MM.1S (cell line): ENCODE data around the gene ECSCR.

Experiments
- DNase-seq: peaks from one replicate; pipeline ENCODE4 v3.0.0-alpha.2; 2015
- H2AFZ ChIP-seq: fragments of 300-600 bp; sonication (generic); 2 replicates; pipeline ENCODE4 v1.6.0; 2016; ENCODE audit warnings: antibody characterized with exemption, low read length
- H3F3A ChIP-seq: fragments of 300-600 bp; sonication (generic); 2 replicates; pipeline ENCODE4 v1.6.1; 2016; ENCODE audit warnings: mild to moderate bottlenecking, antibody characterized with exemption, low read length, moderate library complexity, mixed read lengths; ENCODE audit not compliant: insufficient read depth
- H3K27ac ChIP-seq: fragments of 300-600 bp; sonication (generic); 2 replicates; pipeline ENCODE4 v1.5.1; 2016; ENCODE audit warnings: mild to moderate bottlenecking, low read length
- H3K27me3 ChIP-seq: fragments of 300-600 bp; sonication (generic); replicated peaks from 2 replicates; pipeline ENCODE4 v1.6.0; 2016; ENCODE audit warnings: low read length; ENCODE audit not compliant: insufficient read depth
- H3K36me3 ChIP-seq: fragments of 300-600 bp; sonication (generic); replicated peaks from 2 replicates; pipeline ENCODE4 v1.6.1; 2016; ENCODE audit warnings: mild to moderate bottlenecking, low read length, mixed read lengths; ENCODE audit not compliant: insufficient read depth
- H3K4me1 ChIP-seq: fragments of 300-600 bp; sonication (generic); 2 replicates; pipeline ENCODE4 v1.6.1; 2016; ENCODE audit warnings: low read length, mixed read lengths
- H3K4me2 ChIP-seq: fragments of 300-600 bp; sonication (generic); 2 replicates; pipeline ENCODE4 v1.6.0; 2016; ENCODE audit warnings: low read depth, low read length
- H3K4me3 ChIP-seq: fragments of 300-600 bp; sonication (generic); 2 replicates; pipeline ENCODE4 v1.5.1; 2016; ENCODE audit warnings: low read length, mixed read lengths
- H3K79me2 ChIP-seq: fragments of 300-600 bp; sonication (generic); 2 replicates; pipeline ENCODE4 v1.6.1; 2016; ENCODE audit warnings: mixed run types, low read length, mixed read lengths
- H3K9ac ChIP-seq: fragments of 300-600 bp; sonication (generic); 2 replicates; pipeline ENCODE4 v1.6.1; 2016; ENCODE audit warnings: low read length, mixed read lengths
- H3K9me2 ChIP-seq: fragments of 300-600 bp; sonication (generic); replicated peaks from 2 replicates; pipeline ENCODE4 v1.6.1; 2016; ENCODE audit warnings: mild to moderate bottlenecking, low read length, mixed read lengths; ENCODE audit not compliant: insufficient read depth
- H3K9me3 ChIP-seq: fragments of 300-600 bp; sonication (generic); replicated peaks from 2 replicates; pipeline ENCODE4 v1.6.1; 2016; ENCODE audit warnings: mild to moderate bottlenecking, low read length, mixed read lengths; ENCODE audit not compliant: insufficient read depth
- H4K20me1 ChIP-seq: fragments of 300-600 bp; sonication (generic); 2 replicates; pipeline ENCODE4 v1.6.1; 2016; ENCODE audit warnings: mild to moderate bottlenecking, low read length, moderate library complexity, mixed read lengths; ENCODE audit not compliant: insufficient read depth
- EZH2 ChIP-seq: fragments of 300-600 bp; sonication (generic); optimal IDR thresholded peaks from 2 replicates; pipeline ENCODE3; 2017; ENCODE audit warnings: low read depth, mild to moderate bottlenecking, antibody characterized with exemption, low read length, mixed read lengths
- EZH2phosphoT487 ChIP-seq: fragments of 300-600 bp; sonication (generic); IDR thresholded peaks from 2 replicates; pipeline ENCODE4 v1.6.1; 2018; ENCODE audit warnings: antibody characterized with exemption, low read length
- TF ChIP-seq, protein P1 (sequence below): fragments of 300-600 bp; sonication (generic); IDR thresholded peaks from 2 replicates; pipeline ENCODE4 v1.5.1; 2016; ENCODE audit warnings: antibody characterized with exemption, low read length, mixed read lengths

Gene ECSCR

DNA sequence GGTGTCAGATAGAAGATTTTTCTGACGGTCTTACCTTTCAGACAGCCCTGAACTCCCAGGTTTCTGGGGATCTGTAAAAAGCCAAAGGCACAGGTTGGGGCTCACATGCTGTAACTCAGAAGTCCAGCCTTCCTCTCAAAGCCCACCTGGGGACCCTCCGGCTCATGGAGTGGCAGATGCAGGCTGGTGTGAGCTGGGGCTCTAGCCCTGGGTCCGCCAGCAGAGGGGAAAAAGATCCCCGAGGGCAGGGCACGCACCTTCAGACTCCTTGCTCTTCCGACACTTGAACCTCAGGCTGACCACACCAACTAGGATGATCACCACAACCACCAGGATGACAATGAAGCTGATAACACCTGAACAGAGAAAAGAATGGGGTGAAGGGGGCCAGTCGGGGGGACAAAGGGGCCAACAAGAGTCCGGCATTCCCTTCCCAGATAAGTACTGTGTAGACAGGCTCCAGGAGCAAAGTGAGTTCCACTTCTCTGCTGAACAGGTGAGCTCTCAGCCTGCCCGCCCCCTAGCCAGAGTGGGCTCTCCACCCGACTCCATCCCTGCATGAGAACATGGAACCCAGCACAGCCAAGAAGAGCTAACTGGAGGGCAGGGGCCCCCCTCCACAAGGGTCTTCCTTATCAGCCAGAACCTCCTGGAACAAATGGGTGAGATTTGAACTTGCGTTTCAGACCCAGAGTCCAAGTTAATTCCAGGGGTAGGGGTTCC lies 7.8 kb downstream of the ECSCR start:
- no peak overlapping the region for H2AFZ ChIP-seq
- no peaks in the 10 kb centered on the region for H3K9me2 ChIP-seq
- H4K20me1 ChIP-seq = no peaks in the 10 kb centered on the region
- H3K79me2 ChIP-seq = no peaks in the 10 kb centered on the region
- no peak for TF ChIP-seq EZH2phosphoT487
- TF ChIP-seq EZH2 = no peak
- TF ChIP-seq, protein P1, sequence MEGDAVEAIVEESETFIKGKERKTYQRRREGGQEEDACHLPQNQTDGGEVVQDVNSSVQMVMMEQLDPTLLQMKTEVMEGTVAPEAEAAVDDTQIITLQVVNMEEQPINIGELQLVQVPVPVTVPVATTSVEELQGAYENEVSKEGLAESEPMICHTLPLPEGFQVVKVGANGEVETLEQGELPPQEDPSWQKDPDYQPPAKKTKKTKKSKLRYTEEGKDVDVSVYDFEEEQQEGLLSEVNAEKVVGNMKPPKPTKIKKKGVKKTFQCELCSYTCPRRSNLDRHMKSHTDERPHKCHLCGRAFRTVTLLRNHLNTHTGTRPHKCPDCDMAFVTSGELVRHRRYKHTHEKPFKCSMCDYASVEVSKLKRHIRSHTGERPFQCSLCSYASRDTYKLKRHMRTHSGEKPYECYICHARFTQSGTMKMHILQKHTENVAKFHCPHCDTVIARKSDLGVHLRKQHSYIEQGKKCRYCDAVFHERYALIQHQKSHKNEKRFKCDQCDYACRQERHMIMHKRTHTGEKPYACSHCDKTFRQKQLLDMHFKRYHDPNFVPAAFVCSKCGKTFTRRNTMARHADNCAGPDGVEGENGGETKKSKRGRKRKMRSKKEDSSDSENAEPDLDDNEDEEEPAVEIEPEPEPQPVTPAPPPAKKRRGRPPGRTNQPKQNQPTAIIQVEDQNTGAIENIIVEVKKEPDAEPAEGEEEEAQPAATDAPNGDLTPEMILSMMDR = no peak
- H3F3A ChIP-seq = no peaks in the 10 kb centered on the region
- H3K36me3 ChIP-seq = no peaks in the 10 kb centered on the region
- H3K4me3 ChIP-seq = no peak overlapping the region
- H3K4me1 ChIP-seq = no peaks in the 10 kb centered on the region
- no peak for DNase-seq
- no peak overlapping the region for H3K27ac ChIP-seq
- no peak overlapping the region for H3K9ac ChIP-seq
- H3K4me2 ChIP-seq = no peak overlapping the region
- H3K27me3 ChIP-seq = no peaks in the 10 kb centered on the region
- H3K9me3 ChIP-seq = no peaks in the 10 kb centered on the region

DNA sequence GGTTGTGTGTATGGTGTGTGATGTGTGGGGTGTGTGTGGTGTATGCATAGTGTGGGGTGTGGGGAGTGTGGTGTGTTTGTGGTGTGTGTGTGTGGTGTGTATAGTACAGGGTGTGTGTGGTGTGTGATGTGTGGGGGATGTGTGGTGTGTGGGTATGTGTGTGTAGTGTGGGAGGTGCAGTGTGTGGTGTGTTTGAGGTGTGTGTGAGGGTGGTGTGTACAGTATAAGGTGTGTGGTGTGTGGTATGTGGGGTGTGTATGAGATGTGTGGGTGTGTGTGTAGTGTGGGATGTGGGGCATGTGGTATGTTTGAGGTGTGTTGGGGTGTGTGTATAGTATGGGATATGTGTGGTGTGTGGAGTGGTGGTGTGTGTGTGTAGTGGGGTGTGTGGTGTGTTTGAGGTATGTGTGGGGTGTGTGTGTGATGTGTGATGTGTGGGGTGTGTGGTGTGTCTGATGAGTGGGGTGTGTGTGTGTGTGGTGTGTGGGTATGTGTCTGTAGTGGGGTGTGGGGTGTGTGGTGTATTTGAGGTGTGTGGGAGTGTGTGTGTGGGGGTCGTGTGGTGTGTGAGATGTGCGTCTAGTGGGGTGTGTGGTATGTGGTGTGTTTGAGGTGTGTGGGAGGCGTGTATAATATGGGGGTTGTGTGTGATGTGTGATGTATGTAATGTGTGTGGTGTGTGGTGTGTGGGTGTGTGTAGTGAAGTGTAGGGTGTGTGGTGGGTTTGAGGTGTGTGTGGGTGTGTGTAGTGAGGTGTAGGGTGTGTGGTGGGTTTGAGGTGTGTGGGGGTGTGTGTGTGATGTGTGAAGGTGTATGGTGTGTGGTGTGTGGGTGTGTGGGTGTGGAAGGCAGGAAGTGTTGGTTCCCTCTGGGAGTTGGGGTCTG lies 8.6 kb downstream of the ECSCR start:
- Histone ChIP-seq H3K27ac (no peak overlapping the region), H3K4me3 (no peak overlapping the region)
- TF ChIP-seq EZH2 (no peak), EZH2phosphoT487 (no peak)
- TF ChIP-seq, protein P1 = no peak

DNA sequence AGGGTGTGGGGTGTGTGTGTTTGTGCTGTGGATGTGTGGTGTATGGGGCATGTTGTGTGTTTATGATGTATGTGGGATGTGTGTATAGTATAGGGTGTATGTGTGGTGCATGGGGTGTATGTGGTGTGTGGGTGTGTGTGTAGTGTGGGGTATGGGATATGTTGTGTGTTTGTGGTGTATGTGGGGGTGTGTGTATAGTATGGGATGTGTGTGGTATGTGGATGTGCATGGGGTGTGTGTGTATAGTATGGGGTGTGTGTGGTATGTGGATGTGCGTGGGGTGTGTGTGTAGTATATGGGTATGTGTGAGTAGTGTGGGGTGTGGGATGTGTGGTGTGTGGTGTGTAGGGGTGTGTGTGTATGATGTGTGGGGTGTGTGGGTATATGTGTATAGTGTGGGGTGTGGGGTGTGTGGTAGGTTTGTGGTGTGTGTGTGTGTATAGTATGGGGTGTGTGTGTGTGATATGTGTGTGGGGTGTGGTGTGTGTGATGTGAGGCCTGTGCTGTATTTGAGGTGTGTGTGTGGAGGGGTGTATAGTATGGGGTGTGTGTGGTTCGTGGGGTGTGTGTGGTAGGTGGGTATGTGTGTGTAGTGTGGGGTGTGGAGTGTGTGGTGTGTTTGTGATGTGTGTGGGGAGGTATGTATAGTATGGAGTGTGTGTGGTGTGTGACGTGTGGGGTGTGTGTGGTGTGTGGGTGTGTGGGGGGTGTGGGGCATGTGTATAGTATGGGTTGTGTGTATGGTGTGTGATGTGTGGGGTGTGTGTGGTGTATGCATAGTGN lies 10.5 kb downstream of the ECSCR start:
- H2AFZ ChIP-seq = no peak overlapping the region
- H3K27me3 ChIP-seq = no peaks in the 10 kb centered on the region
- no peak overlapping the region for H3K27ac ChIP-seq
- H4K20me1 ChIP-seq = no peaks in the 10 kb centered on the region
- no peaks in the 10 kb centered on the region for H3K36me3 ChIP-seq
- H3K9me3 ChIP-seq = no peaks in the 10 kb centered on the region
- H3K4me3 ChIP-seq = no peak overlapping the region
- DNase-seq = no peak
- H3K4me2 ChIP-seq = no peak overlapping the region
- H3K79me2 ChIP-seq = no peaks in the 10 kb centered on the region
- no peak overlapping the region for H3K9ac ChIP-seq
- no peak for TF ChIP-seq EZH2
- TF ChIP-seq, protein P1 = no peak
- no peak for TF ChIP-seq EZH2phosphoT487
- H3K9me2 ChIP-seq = no peaks in the 10 kb centered on the region
- no peaks in the 10 kb centered on the region for H3K4me1 ChIP-seq
- H3F3A ChIP-seq = no peaks in the 10 kb centered on the region

More for the DNA sequence above, 8.6 kb downstream of the ECSCR start:
- Histone ChIP-seq H3K79me2 (no peaks in the 10 kb centered on the region), H3K4me1 (no peaks in the 10 kb centered on the region), H2AFZ (no peak overlapping the region), H3K9ac (no peak overlapping the region), H3K9me3 (no peaks in the 10 kb centered on the region), H3K9me2 (no peaks in the 10 kb centered on the region), H4K20me1 (no peaks in the 10 kb centered on the region), H3K4me2 (no peak overlapping the region), H3K36me3 (no peaks in the 10 kb centered on the region), H3K27me3 (no peaks in the 10 kb centered on the region), H3F3A (no peaks in the 10 kb centered on the region)
- DNase-seq = no peak
